HepG2 (cell line): ENCODE results near the gene AMOTL1. TPM values are rescaled to one million over a fixed set of nuclear protein-coding genes. Genes with fewer than 3 reads are reported as not detected.

Experiments used
- ATAC-seq: fragments of 200-7000 bp; cut with Tn5 transposase; 3 replicates; pipeline ENCODE4 v1.9.1; 2020; ENCODE audit warnings: mild to moderate bottlenecking, moderate library complexity
- BruUV-seq: library from RNA; stranded (reverse); fragments of 400-500 nt; replicated peaks from 2 replicates; lab custom pipeline; 2021; lab: Mats Ljungman, UMichigan
- CTCF ChIA-PET: fragments of 300-600 bp; formaldehyde crosslinking; extraction: SDS; loops from one replicate; lab custom pipeline; 2021; ENCODE audit warnings: low total read pairs, inconsistent platforms, low intra/inter-chr PET ratio; lab: Yijun Ruan, JAX
- POLR2A ChIA-PET: fragments of 350-600 bp; sonication (Branson Sonifier 250); formaldehyde crosslinking; loops from one replicate; lab custom pipeline; 2020; ENCODE audit warnings: antibody characterized with exemption, inconsistent platforms; lab: Yijun Ruan, JAX
- DNase-seq: peaks from one replicate; pipeline ENCODE4 v3.0.0-alpha.2; 2015; ENCODE audit warnings: low spot score
- FAIRE-seq: peaks from 3 replicates; lab custom pipeline; 2011; peaks lifted over from hg19 to GRCh38; lab: Jason Lieb, UNC
- H2AFZ ChIP-seq: one replicate; pipeline ENCODE4 v1.6.1; 2011; ENCODE audit warnings: low read length, inconsistent platforms
- H3K27ac ChIP-seq: fragments of 300-600 bp; 3 replicates; pipeline ENCODE4 v1.8.0; 2011; ENCODE audit warnings: mixed run types, mild to moderate bottlenecking, mixed read lengths, low read length, inconsistent platforms; ENCODE audit not compliant: insufficient read depth; ENCODE audit errors: extremely low read length
- H3K27me3 ChIP-seq, 2 experiments: fragments of 200-600 bp in 1 of 2; 2 replicates in 1 of 2; 3 replicates in 1 of 2; pipeline versions ENCODE4 v1.6.0 to v1.8.0; 2011; ENCODE audit warnings: low read length in 2 of 2, mild to moderate bottlenecking in 2 of 2, moderate library complexity in 2 of 2, inconsistent platforms in 1 of 2; ENCODE audit not compliant: insufficient read depth in 2 of 2, control insufficient read depth in 1 of 2
- H3K36me3 ChIP-seq, 2 experiments: fragments of 200-600 bp in 1 of 2; replicated peaks in 1 of 2; 2 replicates in 1 of 2; 3 replicates in 1 of 2; pipeline versions ENCODE4 v1.5.1 to v1.8.0; 2011; ENCODE audit warnings: low read length in 2 of 2, inconsistent platforms in 1 of 2; ENCODE audit not compliant: insufficient read depth in 2 of 2, control insufficient read depth in 1 of 2
- H3K4me1 ChIP-seq: 2 replicates; pipeline ENCODE4 v1.5.1; 2012; ENCODE audit warnings: low read length, inconsistent platforms; ENCODE audit not compliant: insufficient read depth
- H3K4me2 ChIP-seq: 2 replicates; pipeline ENCODE4 v1.6.0; 2011; ENCODE audit warnings: low read depth, low read length, inconsistent platforms
- H3K4me3 ChIP-seq, 3 experiments: fragments of 200-600 bp in 1 of 3; sonication (generic), shearing (Covaris generic) in 1 of 3; replicated peaks in 1 of 3; 2 replicates each; pipeline ENCODE4 v1.5.1; 2011 to 2016; ENCODE audit warnings: low read length in 3 of 3, inconsistent platforms in 2 of 3, low read depth in 2 of 3, mild to moderate bottlenecking in 2 of 3, control low read depth in 1 of 3, mixed read lengths in 1 of 3; ENCODE audit not compliant: insufficient read depth in 1 of 3
- H3K79me2 ChIP-seq: one replicate; pipeline ENCODE4 v1.6.1; 2011; ENCODE audit warnings: low read length, inconsistent platforms; ENCODE audit not compliant: insufficient read depth
- H3K9ac ChIP-seq: 2 replicates; pipeline ENCODE4 v1.6.0; 2011; ENCODE audit warnings: mild to moderate bottlenecking, low read depth, low read length, inconsistent platforms; ENCODE audit not compliant: insufficient read depth
- H3K9me3 ChIP-seq: 2 replicates; pipeline ENCODE4 v1.5.1; 2012; ENCODE audit warnings: mild to moderate bottlenecking, low read length
- H4K20me1 ChIP-seq: 2 replicates; pipeline ENCODE4 v1.6.0; 2011; ENCODE audit warnings: inconsistent platforms, mild to moderate bottlenecking, low read length, moderate library complexity; ENCODE audit not compliant: insufficient read depth
- ELF3 ChIP-seq: IDR thresholded peaks from 2 replicates; pipeline ENCODE4 v1.6.1; 2016; ENCODE audit warnings: missing genetic modification reagents, missing compliant biosample characterization
- GZF1 ChIP-seq: sonication (generic); formaldehyde crosslinking; IDR thresholded peaks from 2 replicates; pipeline ENCODE4 v1.5.1; 2020; ENCODE audit warnings: mild to moderate bottlenecking, missing genetic modification reagents
- MEIS2 ChIP-seq: sonication (generic); formaldehyde crosslinking; IDR thresholded peaks from 2 replicates; pipeline ENCODE4 v1.9.0; 2021; ENCODE audit warnings: mild to moderate bottlenecking, missing genetic modification reagents
- NFAT5 ChIP-seq: sonication (generic); formaldehyde crosslinking; IDR thresholded peaks from 2 replicates; pipeline ENCODE4 v1.4.0; 2020; ENCODE audit warnings: missing genetic modification reagents
- NKX3-1 ChIP-seq: sonication (generic); formaldehyde crosslinking; IDR thresholded peaks from 2 replicates; pipeline ENCODE4 v1.5.0; 2020; ENCODE audit warnings: missing genetic modification reagents
- PITX1 ChIP-seq: sonication (generic); formaldehyde crosslinking; IDR thresholded peaks from 2 replicates; pipeline ENCODE4 v1.5.1; 2020; ENCODE audit warnings: mild to moderate bottlenecking, missing genetic modification reagents
- SMAD3 ChIP-seq: sonication (generic); formaldehyde crosslinking; IDR thresholded peaks from 2 replicates; pipeline ENCODE4 v1.4.0; 2020; ENCODE audit warnings: missing genetic modification reagents
- SNAI1 ChIP-seq: sonication (generic); formaldehyde crosslinking; IDR thresholded peaks from 2 replicates; pipeline ENCODE4 v1.5.0; 2020; ENCODE audit warnings: mild to moderate bottlenecking, missing genetic modification reagents, borderline replicate concordance
- SP5 ChIP-seq: IDR thresholded peaks from 2 replicates; pipeline ENCODE4 v1.6.1; 2016; ENCODE audit warnings: low read depth, borderline replicate concordance
- SRSF4 ChIP-seq: fragments of 200-400 bp; formaldehyde crosslinking; IDR thresholded peaks from one replicate; pipeline ENCODE4 v1.6.1; 2018; ENCODE audit warnings: mild to moderate bottlenecking, low read depth, low read length, moderate library complexity; ENCODE audit not compliant: poor library complexity, severe bottlenecking
- ZNF232 ChIP-seq: sonication (generic); formaldehyde crosslinking; IDR thresholded peaks from 2 replicates; pipeline ENCODE4 v1.4.0; 2020; ENCODE audit warnings: missing genetic modification reagents, borderline replicate concordance
- ZNF274 ChIP-seq: sonication (generic); formaldehyde crosslinking; IDR thresholded peaks from 2 replicates; pipeline ENCODE4 v1.5.1; 2020; ENCODE audit warnings: mild to moderate bottlenecking, missing genetic modification reagents
- ZNF446 ChIP-seq: sonication (generic); formaldehyde crosslinking; IDR thresholded peaks from 2 replicates; pipeline ENCODE4 v1.5.0; 2020; ENCODE audit warnings: mild to moderate bottlenecking, missing genetic modification reagents
- ZNF577 ChIP-seq: sonication (generic); formaldehyde crosslinking; IDR thresholded peaks from 2 replicates; pipeline ENCODE4 v1.4.0; 2020; ENCODE audit warnings: mild to moderate bottlenecking, low read depth, missing genetic modification reagents, borderline replicate concordance
- ZNF83 ChIP-seq: sonication (generic); formaldehyde crosslinking; IDR thresholded peaks from 2 replicates; pipeline ENCODE4 v1.4.0; 2020; ENCODE audit warnings: missing genetic modification reagents, mild to moderate bottlenecking, borderline replicate concordance
- WGBS: methylation state at CpG from one replicate; pipeline ENCODE4 v1.1.6; 2017; ENCODE audit warnings: low lambda C conversion rate; 5-methylcytosine and 5-hydroxymethylcytosine counted together
- in situ Hi-C: cut with HindIII; loops from 2 replicates; pipeline ENCODE4 v1.10.0; 2017; ENCODE audit warnings: low pct_unique_long_range_greater_than_20kb; ENCODE audit not compliant: extremely low pct_ligation_motif_present
- intact Hi-C: fragments of 100-400 bp; cut with micrococcal nuclease; formaldehyde crosslinking; loops from one replicate; pipeline ENCODE4 v1.10.0; 2022; ENCODE audit not compliant: unreplicated experiment
- polyA plus RNA-seq, 8 experiments: library from polyadenylated mRNA; depleted of rRNA in 3 of 8; stranded (reverse) in 7 of 8; unstranded in 1 of 8; fragments of >200 nt; fragmentation: Illumina TruSeq in 4 of 8; extraction: Trizol in 4 of 8; gene quantifications; 2 replicates each; pipeline versions ENCODE4 v1.2.1 to v1.2.3, GENCODE V29; 2011 to 2016; ENCODE audit warnings: low read depth in 4 of 8, missing spikeins in 1 of 8, mixed read lengths in 1 of 8; ENCODE audit not compliant: insufficient read depth in 1 of 8
- total RNA-seq, 5 experiments: library from RNA; depleted of rRNA; stranded (reverse); fragments of >200 nt; fragmentation: Illumina TruSeq; extraction: Trizol; gene quantifications; 2 replicates each; pipeline ENCODE4 v1.2.3, GENCODE V29; 2016; ENCODE audit warnings: low read depth in 1 of 5

Gene AMOTL1
- total and polyA plus RNA-seq, 2 of the 13 experiments (the other 11 are each of a cell fraction or from before 2014, with no cell fraction given), result 0.01 to 0.20 TPM

DNA sequence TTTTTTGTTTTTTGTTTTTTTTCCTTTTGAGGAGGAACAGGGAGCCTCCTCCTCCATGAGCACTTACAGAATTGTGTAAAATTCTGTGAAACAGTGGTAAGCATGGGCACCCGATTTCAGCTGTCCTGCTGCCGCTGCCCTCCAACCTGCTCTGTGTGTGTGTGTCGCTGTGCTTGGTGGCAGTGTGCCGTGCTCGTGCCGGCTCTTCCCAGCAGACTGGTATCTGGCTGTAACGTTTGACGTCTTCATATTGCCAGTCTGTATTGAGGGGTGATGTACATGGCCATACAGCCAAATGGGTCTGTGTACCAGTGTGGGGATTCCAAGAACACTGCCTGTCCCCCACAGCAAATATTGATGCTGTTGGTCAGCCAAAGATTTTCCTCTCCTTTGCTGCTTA, 108.1 kb downstream of the AMOTL1 start:
- ChIA-PET POLR2A (interaction anchor here (0.9 kb wide), 1 partner anchor 97 kb away, joined by 3 read pairs; the partner anchor contains the start of genes CWC15 and KDM4D), CTCF (no interaction called here)
- no peak for TF ChIP-seq SP5
- no peak for TF ChIP-seq ZNF274
- no peak for TF ChIP-seq MEIS2 (CRISPR knock-in tag)
- TF ChIP-seq ZNF83 (CRISPR knock-in tag), result no peak
- no peak for TF ChIP-seq SRSF4
- no peak for TF ChIP-seq ZNF577 (CRISPR knock-in tag)
- TF ChIP-seq GZF1 (CRISPR knock-in tag), result no peak
- no peak for TF ChIP-seq ZNF232
- no peak for TF ChIP-seq PITX1
- TF ChIP-seq SMAD3 (CRISPR knock-in tag), result no peak
- TF ChIP-seq NKX3-1 (CRISPR knock-in tag), result no peak
- TF ChIP-seq ZNF446 (CRISPR knock-in tag), result no peak
- no peak for TF ChIP-seq SNAI1
- no peak for TF ChIP-seq NFAT5 (CRISPR knock-in tag)
- TF ChIP-seq ELF3 (CRISPR knock-in tag), result no peak
- Histone ChIP-seq H3K4me2 (no peak overlapping the region), H3K36me3 (no peaks in the 10 kb centered on the region), H3K9me3 (no peaks in the 10 kb centered on the region), H3K27ac (no peak overlapping the region), H4K20me1 (no peaks in the 10 kb centered on the region), H3K9ac (no peak overlapping the region), H3K27me3 (peaks cover 0 to 3% of the 10 kb centered on the region in 2 experiments; a peak in 2 of 5 replicates), H3K4me3 (no peak overlapping the region), H3K79me2 (no peaks in the 10 kb centered on the region), H2AFZ (no peak overlapping the region), H3K4me1 (no peaks in the 10 kb centered on the region)
- BruUV-seq, result no TSS peak
- intact Hi-C loops, result no loop called here
- 74% methylated on average over 8 of the region's 8 CpGs for WGBS
- FAIRE-seq, result no peak
- no peak for ATAC-seq
- no peak for DNase-seq
- in situ Hi-C loops, result no loop called here
